HG02973 (cell line): Measurements from ENCODE around the gene OR4D11.
"Not testable (repeated sequence)": the region's sequence is repeated elsewhere in the genome, so short reads cannot be mapped to it uniquely, and the experiment has no call there.

ENCODE experiments used
- ATAC-seq: cut with Tn5 transposase; IDR thresholded peaks from one replicate; pipeline ENCODE4 v1.9.1; 2021; ENCODE audit warnings: moderate library complexity; ENCODE audit not compliant: unreplicated experiment

OR4D11 gene

GRCh38 chr11:59547605-59548308 lies 44.4 kb downstream of the OR4D11 start:
- not testable (repeated sequence) for ATAC-seq

- no peak for ATAC-seq
Observed at GRCh38 chr11:59548309-59548656, 44.9 kb downstream of the OR4D11 start.

DNA sequence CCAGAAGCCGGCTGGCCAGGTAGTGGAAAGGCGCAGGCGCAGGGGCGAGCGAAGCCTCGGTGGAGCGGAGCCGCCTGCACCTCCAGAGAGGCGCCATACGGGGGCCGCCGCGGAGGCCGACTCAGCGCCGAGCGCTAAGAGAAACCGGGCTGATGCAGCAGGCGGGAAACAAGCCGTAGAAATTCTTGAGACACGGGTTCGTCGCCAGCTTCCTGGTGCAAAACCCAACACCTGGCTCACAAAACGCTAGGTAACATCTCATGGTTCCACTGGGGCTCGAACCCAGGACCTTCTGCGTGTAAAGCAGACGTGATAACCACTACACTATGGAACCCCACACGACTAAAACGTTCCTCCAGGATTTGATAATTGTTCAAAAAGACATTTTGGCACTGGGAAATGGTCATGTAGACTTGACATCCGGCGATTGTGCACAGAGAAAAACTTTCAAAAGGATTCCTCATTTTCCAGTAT lies 47.0 kb downstream of the OR4D11 start:
- peak; percentile 91 for ATAC-seq

DNA sequence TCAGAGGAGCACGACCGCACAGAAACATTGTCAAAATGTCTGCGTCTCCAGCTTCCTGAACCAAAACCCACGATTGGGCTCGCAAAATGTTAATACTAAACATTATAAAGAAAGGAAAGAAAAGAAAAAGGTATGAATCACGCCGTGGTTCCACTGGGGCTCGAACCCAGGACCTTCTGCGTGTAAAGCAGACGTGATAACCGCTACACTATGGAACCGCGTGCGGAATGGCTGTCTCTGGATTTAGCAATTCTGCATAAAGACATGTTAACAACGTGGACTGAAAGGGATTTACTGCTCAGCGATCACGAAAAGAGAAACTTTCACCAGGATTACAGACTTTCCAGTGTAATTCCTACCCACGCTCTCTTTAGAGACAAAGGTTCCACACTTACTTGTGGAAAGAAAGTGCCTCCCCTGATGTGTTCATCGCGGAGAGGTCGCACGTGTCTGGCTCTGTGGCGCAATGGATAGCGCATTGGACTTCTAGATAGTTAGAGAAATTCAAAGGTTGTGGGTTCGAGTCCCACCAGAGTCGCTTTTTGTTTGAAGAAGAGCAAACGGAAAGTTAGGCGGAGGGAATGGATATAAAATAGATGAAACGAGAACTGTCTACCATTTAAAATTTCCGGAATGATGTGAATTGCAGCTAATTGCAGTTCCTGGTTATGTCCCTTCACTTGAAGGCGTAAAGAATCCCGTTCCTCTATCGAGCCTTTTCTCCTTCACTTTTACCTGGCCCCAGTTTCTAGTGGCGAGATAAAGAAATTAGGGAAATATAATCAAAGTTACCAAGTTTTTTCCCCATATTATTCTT lies 47.7 kb downstream of the OR4D11 start:
- ATAC-seq: peak; percentile 28

GRCh38 chr11:59551659-59552521 lies 48.5 kb downstream of the OR4D11 start:
- no peak for ATAC-seq

DNA sequence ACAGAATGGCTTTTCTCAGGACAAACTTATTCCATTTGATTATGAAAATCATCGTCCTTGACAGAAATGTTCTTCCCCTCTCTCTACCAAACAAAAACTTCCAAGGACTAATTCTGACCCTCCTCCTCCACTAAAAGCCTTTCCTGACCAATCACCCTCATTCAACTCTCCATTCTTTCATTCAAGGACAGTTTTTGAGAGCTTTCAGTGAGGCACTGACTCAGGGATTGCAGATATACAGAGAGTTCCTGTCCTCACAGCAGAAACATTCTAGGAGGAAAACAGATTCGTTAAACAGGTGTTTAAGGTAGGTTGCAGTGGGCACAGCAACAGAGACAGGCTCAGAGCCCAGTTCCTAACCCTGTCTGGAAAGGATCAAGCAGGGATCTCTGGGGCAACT lies 49.5 kb downstream of the OR4D11 start:
- no peak for ATAC-seq

GRCh38 chr11:59553323-59553722 lies 49.9 kb downstream of the OR4D11 start:
- no peak for ATAC-seq
